OCI-LY1 (cell line): ENCODE measurements around the gene RABL6.

Experiments used
- EZH2 ChIP-seq: fragments of 200-600 bp; sonication (generic), shearing (Covaris generic); IDR thresholded peaks from 2 replicates; pipeline ENCODE4 v1.8.0; 2017; ENCODE audit warnings: borderline replicate concordance, mixed run types, mild to moderate bottlenecking, antibody characterized with exemption, low read length, moderate library complexity, mixed read lengths
- TF ChIP-seq, protein P1 (sequence below): fragments of 200-600 bp; sonication (generic), shearing (Covaris generic); IDR thresholded peaks from 2 replicates; pipeline ENCODE4 v1.5.1; 2017; ENCODE audit warnings: mild to moderate bottlenecking, antibody characterized with exemption, low read length, moderate library complexity, mixed read lengths

DNA sequence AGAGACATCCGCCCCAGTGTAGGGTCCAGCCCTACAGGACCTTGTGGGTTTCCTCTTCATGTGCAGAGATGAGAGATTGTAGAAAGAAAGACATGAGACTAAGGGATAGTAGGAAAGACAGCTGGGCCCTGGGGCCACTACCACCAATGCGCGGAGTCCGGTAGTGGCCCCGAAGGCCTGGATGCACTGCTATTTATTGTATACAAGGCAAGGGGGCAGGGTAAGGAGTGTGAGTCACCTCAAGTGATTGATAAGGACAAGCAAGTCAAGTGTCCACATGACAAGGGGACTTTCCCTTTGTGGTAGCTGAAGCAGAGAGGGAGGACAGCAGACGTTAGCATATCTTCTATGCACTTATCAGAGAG is 22.8 kb upstream of the RABL6 start:
- TF ChIP-seq, protein P1, sequence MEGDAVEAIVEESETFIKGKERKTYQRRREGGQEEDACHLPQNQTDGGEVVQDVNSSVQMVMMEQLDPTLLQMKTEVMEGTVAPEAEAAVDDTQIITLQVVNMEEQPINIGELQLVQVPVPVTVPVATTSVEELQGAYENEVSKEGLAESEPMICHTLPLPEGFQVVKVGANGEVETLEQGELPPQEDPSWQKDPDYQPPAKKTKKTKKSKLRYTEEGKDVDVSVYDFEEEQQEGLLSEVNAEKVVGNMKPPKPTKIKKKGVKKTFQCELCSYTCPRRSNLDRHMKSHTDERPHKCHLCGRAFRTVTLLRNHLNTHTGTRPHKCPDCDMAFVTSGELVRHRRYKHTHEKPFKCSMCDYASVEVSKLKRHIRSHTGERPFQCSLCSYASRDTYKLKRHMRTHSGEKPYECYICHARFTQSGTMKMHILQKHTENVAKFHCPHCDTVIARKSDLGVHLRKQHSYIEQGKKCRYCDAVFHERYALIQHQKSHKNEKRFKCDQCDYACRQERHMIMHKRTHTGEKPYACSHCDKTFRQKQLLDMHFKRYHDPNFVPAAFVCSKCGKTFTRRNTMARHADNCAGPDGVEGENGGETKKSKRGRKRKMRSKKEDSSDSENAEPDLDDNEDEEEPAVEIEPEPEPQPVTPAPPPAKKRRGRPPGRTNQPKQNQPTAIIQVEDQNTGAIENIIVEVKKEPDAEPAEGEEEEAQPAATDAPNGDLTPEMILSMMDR: no peak
- no peak for TF ChIP-seq EZH2
